GM21526 (cell line): Measurements from ENCODE around the gene LRRC75A.
"Not testable (repeated sequence)": the region's sequence is repeated elsewhere in the genome, so short reads cannot be mapped to it uniquely, and the experiment has no call there.

ENCODE experiments used
- ATAC-seq: cut with Tn5 transposase; IDR thresholded peaks from one replicate; pipeline ENCODE4 v1.9.1; 2021; ENCODE audit warnings: moderate library complexity; ENCODE audit not compliant: unreplicated experiment, low FRiP score

LRRC75A gene

GRCh38 chr17:16491703-16492612 is at the start of gene LRRC75A:
Gene LRRC75A, minus strand, starts transcription at chr17:16492193. Its CDS starts 203 bp downstream, at chr17:16491990.
- no peak for ATAC-seq

GRCh38 chr17:16537130-16537458 is 45.1 kb upstream of the LRRC75A start:
- ATAC-seq = no peak

GRCh38 chr17:16534236-16534635 is 42.2 kb upstream of the LRRC75A start:
- no peak for ATAC-seq

- ATAC-seq = no peak
Measured at GRCh38 chr17:16529906-16530305, 37.9 kb upstream of the LRRC75A start.

- ATAC-seq = no peak
Measured at GRCh38 chr17:16527298-16527697, 35.3 kb upstream of the LRRC75A start.

- ATAC-seq = not testable (repeated sequence)
Measured at GRCh38 chr17:16525556-16525955, 33.6 kb upstream of the LRRC75A start.

GRCh38 chr17:16521070-16521727 is 29.2 kb upstream of the LRRC75A start:
- ATAC-seq = no peak

GRCh38 chr17:16519021-16519420 is 27.0 kb upstream of the LRRC75A start:
- no peak for ATAC-seq

GRCh38 chr17:16517477-16517876 is 25.5 kb upstream of the LRRC75A start:
- no peak for ATAC-seq

GRCh38 chr17:16516594-16517051 is 24.6 kb upstream of the LRRC75A start:
- no peak for ATAC-seq

- ATAC-seq = no peak
Measured at GRCh38 chr17:16515933-16516332, 23.9 kb upstream of the LRRC75A start.

GRCh38 chr17:16513873-16514272 is 21.9 kb upstream of the LRRC75A start:
- no peak for ATAC-seq

GRCh38 chr17:16512011-16512410 is 20.0 kb upstream of the LRRC75A start:
- no peak for ATAC-seq

- ATAC-seq = no peak
Measured at GRCh38 chr17:16511593-16511992, 19.6 kb upstream of the LRRC75A start.

- ATAC-seq = no peak
Measured at GRCh38 chr17:16507918-16508533, 16.0 kb upstream of the LRRC75A start.

- no peak for ATAC-seq
Measured at GRCh38 chr17:16506188-16506587, 14.2 kb upstream of the LRRC75A start.

- no peak for ATAC-seq
Measured at GRCh38 chr17:16504984-16505383, 13.0 kb upstream of the LRRC75A start.

GRCh38 chr17:16496820-16497489 is 5.0 kb upstream of the LRRC75A start:
- no peak for ATAC-seq

- ATAC-seq = no peak
Measured at GRCh38 chr17:16495980-16496819, 4.2 kb upstream of the LRRC75A start.

GRCh38 chr17:16495561-16495960 is 3.6 kb upstream of the LRRC75A start:
- ATAC-seq = no peak
